HG03108 (cell line): ENCODE measurements around the gene OR5K2.
A peak's percentile ranks its signal among the peaks of the same experiment; 100 is the strongest.

Experiments
- ATAC-seq: cut with Tn5 transposase; IDR thresholded peaks from one replicate; pipeline ENCODE4 v1.9.1; 2021; ENCODE audit warnings: moderate library complexity; ENCODE audit not compliant: unreplicated experiment

Gene OR5K2

DNA sequence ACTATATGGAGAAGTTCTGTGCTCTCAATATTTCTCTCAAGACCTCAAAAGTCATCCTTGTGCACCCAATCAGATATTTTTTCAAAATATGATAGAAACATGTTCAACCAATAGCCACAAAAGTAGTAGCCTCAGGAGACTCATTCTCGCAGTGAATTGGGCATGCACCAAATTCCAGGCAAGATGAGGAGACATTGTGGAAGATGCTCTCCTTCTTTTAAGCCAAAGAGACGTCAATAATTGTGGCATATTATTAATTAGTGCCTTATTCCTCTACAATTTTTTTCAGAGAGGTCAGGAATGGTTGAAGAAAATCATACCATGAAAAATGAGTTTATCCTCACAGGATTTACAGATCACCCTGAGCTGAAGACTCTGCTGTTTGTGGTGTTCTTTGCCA lies at the start of gene OR5K2:
Gene OR5K2, plus strand, starts transcription at position 301 of the 400 bp plus-strand sequence. Its CDS starts 0 bp downstream, at position 301.
- no peak for ATAC-seq

DNA sequence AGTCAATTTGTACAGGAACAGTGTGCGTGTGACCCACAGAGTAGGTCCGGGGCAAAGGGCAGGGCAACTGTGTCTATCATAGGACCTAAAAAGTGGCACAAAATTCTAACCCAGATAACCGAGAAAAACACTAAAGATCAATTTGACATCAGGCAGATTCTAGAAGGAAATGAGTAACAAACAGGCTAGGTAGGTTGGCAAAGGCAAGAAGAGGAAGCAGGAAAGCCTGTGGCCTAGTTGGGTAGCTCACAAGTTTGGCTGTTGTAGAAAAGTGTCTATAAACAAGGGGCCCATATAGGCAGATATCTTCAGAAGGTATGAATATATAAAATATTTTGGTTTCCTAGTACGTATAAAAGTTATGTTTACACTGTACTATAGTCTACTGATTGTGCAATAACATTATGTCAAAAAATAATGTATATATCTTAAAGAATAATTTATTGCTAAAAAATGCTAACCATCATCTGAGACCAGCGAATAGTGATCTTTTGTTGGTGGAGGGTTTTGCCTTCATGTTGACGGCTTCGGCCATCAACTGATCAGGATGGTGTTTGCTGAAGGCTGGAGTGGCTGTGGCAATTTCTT lies 47.8 kb upstream of the OR5K2 start:
- ATAC-seq, result no peak

DNA sequence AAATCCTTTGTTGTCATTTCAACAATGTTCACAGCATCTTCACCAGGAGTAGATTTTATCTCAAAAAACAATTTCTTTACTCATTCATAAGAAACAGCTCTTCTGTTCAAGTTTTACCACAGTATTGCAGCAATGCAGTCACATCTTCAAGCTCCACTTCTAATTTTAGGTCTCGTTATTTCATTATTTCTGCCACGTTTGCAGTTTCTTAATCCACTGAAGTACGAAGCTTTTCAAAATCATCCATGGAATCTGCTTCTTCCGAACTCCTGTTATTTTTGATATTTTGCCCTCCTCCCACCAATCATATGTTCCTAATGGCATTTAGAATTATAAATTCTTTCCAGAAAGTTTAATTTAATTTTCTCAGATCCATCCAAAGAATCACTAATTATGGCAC lies 47.1 kb upstream of the OR5K2 start:
- ATAC-seq, result no peak

DNA sequence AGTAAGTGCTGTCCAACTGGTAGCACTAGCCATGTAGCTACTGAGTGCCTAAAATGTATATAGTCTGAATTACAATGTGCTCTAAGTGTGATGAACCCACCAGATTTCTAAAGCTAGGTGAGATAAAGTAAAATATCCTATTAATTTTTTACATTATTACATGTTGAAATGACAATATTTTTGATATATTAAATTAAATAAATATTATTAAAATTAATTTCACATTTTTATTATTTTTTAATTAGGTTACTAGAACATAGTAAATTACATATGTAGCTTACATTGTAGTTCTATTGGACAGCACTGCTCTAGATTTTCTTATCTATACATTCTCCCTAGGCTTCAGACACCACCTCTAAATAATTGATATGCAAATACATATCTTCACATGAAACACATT lies 43.7 kb upstream of the OR5K2 start:
- ATAC-seq, result no peak

DNA sequence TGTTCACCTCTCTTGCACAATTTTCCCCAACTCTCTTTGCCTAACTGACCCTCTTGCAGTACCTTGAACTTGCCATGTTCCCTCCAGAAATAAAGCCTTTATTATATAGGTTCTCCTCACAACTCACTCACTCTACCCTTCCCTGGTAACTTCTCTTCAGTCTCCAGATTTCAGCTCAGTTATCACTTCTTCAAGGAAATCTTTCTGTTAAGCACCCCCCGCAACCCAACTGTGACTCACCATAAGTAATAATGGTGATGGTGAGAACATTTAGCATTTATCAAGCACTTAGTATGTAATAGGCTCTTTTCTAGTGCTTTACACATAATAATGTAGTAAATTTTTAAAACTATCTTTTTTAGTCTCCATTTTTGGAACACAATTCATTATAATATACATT lies 42.6 kb upstream of the OR5K2 start:
- ATAC-seq, result no peak

DNA sequence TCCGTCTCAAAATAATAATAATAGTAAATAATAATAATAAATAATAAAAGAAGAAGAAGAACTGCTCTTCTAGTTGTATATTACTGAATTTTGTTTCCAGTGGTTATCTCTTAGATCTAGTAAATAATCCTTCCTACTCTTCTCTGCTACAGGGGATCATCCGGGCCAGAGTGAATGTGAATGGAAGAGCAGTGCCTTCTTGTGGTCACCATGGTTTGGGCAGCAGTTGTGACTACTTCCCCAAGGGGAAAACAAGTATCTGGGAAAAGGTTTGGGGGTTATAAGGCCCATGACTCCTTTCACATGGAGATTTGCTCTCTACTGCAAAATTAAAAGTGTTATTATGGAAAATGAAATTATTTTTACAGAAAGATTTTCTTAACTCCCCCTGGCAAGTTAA lies 39.9 kb upstream of the OR5K2 start:
- no peak for ATAC-seq

DNA sequence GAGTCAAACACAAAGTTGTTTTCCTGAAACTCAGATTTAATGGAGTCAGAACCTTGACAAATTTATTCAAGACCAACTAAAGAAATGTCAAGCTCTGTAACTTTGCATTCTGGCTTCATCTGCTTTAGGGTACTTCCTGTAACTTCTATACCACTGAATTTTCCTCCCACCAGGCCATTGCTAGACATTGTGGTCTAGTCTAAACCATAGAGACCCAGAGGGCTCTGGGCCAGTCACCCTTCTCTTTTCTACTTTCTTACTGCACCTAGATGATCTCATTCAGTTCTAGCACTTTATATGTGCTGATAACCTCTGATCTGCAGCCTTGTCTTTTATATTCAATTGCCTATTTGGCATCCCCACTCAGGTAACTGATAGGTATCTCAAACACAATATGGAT lies 37.3 kb upstream of the OR5K2 start:
- no peak for ATAC-seq

DNA sequence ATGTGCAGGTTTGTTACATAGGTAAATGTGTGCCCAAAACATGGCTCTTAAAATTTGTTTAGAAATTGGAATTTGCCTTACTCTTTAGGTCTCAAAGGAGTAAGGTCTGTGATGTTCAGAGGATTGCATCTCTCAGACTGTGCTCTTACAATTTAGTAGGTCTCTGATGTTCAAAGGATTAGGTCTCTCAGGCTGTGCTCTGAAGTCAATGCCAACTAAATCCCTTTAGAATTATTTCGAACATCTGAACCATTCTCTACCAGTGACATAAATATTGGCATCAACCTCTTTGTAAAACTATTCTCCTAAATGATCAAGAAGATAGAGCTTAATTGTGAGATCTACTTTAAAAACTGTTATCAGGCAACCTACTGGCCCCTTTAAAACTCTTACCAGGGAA lies 34.6 kb upstream of the OR5K2 start, which contains the start of gene OR5K1:
Gene OR5K1, plus strand, starts transcription at position 301 of the 400 bp plus-strand sequence. CDS start 6,376 bp downstream, outside the sequence.
- ATAC-seq, result no peak

DNA sequence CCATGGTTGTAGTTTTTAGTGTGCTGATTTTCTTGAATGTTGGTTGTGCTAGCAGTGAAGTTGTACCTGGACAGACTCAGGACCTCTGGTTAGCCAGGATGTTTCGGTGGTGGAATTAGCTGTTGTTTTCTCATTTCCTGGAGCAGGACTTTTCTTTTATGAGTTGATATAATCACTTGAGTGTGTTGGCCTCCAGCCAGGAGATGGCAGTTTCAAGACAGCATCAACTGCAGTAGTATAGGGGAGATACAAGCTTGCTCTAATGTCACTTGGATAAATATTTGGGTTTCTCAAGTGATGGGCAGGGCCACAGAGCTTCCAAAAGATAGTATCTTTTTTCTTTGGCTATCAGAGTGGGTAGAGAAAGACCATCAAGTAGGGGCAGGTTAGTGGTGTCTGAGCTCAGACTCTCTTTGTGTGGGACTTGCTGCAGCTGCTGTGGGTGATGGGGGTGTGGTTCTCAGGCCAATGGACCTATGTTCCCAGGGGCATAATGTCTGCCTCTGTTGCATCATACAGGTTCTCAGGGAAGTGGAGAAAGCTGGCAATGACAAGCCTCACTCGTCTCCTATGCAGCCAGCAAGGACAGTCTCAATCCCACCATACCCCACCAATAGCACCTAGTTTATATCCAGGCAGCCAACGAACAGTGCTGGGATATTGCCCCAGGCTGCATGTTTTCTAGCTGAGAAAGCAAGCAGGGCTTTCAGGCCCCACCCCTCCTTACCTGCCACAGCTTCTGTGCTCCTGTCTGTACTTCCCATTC lies 14.6 kb upstream of the OR5K2 start:
- no peak for ATAC-seq

DNA sequence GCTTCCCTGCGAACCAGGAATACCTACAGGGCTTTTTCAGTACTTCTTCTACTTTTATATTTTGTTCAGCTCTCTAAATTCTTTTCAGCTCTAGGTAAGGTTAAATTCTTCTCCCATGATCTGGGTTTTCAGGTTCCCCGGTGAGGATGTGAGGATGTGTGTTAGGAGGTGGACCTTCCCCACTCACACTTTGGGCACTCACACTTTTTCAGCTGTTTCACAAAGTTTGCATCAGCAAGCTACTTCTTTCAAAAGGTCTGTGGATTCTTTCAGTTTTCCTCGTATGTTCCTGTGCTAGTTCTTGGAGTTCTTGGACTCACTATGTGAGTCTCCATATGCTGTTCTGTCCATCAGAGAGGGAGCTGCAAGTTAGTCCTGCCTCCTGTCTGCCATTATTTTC lies 13.9 kb upstream of the OR5K2 start:
- ATAC-seq, result no peak

DNA sequence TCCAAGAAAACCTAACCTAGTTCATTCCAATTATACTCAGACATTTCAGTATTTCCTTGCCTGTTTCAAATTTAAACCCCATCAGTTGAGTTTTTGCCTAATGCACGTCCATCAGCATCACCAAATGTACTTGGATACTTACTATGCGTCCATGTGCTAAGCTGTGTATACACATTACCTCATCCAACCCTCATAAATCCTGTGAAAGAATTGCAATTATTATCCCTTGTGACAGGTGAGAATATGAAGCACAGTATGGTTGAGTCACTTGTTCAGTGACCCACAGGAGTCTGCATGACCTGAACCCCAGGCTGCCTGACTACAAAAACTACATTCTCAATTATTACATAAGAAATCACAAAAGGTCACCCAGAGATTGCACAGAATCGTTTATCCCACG lies 2.5 kb downstream of the OR5K2 start:
- no peak for ATAC-seq

DNA sequence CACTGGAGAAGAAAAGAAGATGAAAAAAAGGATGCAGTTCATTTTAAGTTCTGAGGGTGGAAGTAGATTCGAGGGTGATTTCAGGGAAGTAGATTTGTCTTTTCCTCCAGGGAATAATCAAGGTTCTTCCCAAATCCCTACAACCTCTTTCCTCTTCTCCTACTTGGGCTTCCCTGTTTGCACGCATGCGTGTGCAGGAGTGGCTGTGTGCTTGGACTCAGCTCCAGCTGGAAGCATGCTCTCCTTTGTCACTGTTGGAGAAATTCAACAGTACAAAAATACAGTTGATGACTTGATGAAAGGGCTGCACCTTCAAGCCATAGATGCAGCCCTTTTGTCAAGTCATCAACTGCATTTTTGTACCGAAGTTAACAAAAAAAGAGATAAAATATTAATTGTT lies 3.8 kb downstream of the OR5K2 start:
- ATAC-seq, result no peak

DNA sequence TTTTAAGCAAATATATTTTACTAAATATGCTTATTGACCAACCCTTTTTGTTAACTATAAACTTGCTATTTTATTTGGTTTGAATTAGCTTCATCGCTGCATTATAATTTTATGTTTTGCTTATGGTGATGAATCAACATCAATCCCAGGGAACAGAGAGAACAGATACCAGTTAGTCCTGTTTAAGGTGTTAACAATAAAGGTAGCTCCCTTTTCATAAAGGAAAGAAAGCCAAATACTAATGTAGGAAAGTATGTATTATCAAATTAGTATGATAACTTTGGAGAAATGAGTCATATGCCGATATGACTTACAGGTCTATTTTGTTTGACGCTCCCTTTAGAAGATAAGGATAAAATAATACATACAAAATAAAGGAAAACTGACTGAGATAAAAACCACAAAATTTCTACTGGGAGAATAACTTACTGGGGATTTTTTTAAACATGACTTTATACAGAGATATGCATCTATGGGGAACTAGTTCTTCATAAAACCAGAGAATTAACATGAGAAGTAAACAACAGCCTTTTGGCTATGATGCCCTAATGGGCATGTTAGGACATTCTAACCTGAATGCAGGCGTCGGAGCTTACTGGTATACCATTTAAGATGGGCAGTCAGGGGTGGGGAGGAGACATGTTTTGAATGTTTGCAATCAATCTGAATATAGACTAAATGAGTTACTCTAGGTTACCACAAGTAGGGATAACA lies 4.5 kb downstream of the OR5K2 start:
- no peak for ATAC-seq

DNA sequence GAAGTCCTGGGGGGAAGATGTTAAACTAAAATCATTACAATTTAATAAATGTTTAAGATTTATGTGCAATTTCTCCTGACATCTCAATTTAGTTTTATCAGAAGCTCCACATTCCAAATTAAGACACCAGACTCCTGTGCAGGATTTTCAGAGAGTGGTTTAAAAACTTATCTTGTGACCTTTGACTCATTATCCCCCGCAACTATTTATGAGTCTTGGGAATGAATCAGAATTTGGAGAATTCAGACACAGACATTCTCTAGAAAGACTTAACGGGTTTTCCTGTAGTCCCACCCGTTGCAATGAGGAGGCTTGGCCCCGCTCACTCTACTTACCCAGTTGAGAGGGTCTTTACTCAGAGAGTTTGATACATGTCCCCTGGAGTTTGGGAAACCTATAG lies 7.1 kb downstream of the OR5K2 start:
- ATAC-seq, result no peak

DNA sequence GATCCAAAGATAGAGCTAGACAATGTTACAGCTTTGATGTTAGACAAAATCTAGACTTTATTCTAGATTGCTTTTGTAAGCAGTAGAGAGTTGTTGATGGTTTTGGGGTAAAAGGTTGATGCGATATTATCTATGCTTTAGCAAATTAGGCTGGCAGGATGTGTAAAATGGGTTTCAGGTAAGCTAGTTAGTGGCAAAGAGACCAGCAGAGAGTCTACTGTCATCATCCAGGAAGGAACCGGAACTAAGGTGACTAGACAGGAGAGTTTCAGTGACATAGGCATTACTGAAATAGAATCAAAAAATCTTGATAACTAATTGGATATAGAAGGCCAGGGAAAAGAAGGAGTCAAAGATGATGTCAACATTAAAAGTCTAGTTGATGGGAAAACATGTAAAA lies 11.1 kb downstream of the OR5K2 start:
- no peak for ATAC-seq

DNA sequence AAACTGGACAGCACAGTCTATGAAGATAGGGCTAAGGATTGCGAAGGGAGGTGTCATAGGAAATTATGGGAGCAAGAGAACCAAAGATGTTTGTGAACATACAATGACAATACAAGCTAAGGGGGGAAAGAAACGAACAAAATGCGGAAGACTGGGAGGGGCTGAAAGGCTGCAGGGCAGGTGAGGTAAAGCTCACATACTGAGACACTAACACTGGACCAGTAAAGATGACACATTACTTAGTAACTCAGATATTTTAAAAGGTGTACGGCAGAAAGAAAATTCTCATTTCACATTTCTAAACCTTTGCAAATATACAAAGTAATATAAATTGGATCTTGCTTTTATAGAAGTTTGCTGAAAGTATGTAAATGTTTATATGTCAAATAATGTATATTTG lies 15.1 kb downstream of the OR5K2 start:
- ATAC-seq, result no peak

DNA sequence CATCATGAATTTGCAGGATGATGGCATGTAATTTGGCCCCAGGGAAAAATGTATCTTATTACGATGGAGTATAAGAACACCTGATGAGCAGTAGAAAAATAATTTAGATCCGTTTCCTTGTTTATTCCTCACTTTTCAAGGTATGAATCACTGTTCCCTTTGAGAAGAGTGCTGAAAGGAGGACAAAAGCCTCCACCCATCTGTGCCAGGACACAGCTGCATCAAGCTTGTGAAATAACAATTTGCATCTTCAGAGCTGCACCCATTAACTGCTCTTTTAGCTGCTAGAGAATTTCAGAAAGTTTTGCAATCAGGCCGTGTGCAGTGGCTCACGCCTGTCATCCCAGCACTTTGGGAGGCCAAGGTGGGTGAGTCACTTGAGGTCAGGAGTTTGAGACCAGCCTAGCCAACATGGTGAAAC lies 15.6 kb downstream of the OR5K2 start:
- no peak for ATAC-seq

DNA sequence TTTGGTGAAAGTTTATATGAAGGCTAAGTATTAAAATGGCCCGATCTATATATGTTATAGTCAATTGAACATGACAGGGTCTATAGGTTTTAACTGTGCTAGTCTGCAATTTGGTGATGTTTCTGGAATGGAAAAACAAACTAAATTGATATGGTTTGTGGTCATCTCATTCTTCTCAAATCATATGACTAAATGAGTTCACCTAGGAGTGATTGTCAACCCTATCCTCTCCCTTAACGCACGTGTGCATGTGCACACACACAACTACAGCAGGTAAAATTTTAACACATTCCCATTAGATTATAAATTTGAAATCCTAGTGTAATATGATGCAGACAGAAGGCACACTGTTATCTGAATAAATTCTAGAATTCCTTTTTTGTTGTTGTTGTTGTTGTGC lies 16.3 kb downstream of the OR5K2 start:
- ATAC-seq, result no peak

DNA sequence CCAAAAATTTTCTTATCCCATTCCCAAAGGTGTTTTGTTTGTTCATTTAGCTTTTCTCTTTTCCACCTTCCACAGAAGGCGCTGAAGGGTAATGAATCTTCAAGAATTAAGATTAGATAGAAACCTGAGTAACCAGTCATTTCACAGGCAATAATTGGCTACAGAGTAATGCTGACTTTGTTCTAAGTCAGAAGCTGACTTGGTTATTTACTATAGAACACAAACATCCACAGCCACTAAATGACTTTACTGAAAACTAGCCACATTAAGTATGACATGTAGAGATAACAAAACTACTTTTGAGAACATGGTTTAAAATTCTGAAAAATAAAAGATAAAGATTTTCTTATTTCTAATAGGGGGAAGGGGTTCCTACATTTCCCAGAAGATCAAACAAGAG lies 17.5 kb downstream of the OR5K2 start:
- no peak for ATAC-seq

DNA sequence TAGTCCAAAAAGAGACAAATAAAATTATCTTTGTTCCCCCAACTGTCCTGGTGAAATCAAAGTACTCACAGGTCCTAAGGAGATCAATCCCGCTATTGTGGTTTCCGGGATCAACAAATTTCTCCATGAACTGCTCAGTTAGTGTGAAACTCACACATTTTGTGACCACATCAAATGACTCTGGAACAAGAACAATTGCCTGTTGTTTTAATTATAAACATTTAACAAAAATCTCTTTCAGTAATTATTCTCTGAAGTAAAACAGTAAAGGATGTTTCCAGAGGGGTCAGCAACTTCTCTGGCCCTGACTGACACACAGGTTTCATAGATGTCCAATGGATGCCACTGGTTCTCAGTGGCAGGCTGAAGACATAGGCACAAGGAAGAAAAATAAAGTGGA lies 21.3 kb downstream of the OR5K2 start:
- no peak for ATAC-seq

DNA sequence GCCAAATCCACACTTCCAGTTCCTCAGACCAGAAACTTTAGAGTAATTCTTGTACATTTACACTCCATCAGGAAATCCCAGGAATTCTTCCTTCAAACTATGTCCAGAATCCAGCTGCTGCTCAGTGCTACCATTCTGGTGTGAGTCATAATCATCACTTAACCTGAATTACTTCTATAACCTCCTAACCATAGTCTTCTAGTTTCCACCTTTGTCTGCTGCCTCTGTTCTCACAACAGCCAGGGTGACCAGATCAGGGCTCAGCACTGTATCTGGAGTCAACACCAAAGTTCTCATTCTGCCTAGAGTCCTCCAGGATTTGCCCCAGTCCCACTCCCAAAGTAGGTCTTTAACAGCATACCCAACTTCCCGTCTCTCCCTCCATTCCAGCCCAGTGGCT lies 21.9 kb downstream of the OR5K2 start:
- ATAC-seq, result no peak

DNA sequence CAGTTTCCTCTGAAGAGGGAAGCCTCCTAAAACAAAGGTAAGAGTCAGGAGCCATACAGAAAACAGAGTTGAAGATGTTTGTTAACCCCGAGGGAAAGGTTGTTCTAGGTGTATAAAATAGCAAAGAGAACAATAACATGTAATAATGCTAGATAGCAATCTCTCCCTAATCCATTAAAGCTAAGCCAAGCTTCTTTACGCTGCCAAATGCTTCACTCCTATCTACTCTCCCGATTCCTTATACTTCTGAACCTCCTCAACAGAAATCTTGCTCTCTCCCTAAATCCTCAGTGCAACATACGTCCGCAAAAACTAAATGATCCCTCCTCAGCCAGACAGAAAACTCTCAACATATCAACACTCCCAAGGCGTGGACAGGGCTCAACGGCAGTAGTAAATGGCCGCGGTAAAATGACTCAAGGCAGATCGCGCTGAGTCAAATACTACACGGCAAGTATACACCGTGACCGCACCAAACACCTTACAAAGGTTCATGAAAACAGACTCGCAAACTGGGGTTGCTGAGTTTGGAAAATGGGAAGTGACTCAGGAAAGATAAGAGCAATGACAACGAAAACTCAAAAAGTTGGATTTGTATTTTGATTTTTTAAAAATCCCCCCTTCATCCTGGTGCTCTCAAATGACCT lies 24.5 kb downstream of the OR5K2 start:
- peak; percentile 26 for ATAC-seq
